ENCODE results near the gene GPC1.
A peak's percentile ranks its signal among the peaks of the same experiment; 100 is the strongest.
"Not testable (repeated sequence)": the region's sequence is repeated elsewhere in the genome, so short reads cannot be mapped to it uniquely, and the experiment has no call there.

The GPC1 gene, protein sequence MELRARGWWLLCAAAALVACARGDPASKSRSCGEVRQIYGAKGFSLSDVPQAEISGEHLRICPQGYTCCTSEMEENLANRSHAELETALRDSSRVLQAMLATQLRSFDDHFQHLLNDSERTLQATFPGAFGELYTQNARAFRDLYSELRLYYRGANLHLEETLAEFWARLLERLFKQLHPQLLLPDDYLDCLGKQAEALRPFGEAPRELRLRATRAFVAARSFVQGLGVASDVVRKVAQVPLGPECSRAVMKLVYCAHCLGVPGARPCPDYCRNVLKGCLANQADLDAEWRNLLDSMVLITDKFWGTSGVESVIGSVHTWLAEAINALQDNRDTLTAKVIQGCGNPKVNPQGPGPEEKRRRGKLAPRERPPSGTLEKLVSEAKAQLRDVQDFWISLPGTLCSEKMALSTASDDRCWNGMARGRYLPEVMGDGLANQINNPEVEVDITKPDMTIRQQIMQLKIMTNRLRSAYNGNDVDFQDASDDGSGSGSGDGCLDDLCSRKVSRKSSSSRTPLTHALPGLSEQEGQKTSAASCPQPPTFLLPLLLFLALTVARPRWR

DNA sequence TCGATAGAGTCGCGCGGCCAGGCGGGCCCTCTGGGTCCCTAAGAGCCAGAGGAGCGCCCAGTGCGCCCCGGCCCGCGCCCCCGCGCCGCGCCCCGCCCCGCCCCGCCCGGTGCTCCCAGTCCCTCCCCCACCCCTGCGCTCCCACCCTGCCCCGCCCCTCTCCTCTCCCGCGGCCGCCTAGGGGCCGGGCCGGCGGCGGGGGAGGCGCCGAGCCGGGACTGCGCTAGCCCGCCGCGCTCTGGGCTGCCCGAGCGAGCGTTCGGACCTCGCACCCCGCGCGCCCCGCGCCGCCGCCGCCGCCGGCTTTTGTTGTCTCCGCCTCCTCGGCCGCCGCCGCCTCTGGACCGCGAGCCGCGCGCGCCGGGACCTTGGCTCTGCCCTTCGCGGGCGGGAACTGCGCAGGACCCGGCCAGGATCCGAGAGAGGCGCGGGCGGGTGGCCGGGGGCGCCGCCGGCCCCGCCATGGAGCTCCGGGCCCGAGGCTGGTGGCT, at the start of gene GPC1:
Gene GPC1 (plus strand): TSS at position 207 of the 491 bp plus-strand sequence. CDS start 256 bp downstream, at position 463.
- FAIRE-seq = no peak

DNA sequence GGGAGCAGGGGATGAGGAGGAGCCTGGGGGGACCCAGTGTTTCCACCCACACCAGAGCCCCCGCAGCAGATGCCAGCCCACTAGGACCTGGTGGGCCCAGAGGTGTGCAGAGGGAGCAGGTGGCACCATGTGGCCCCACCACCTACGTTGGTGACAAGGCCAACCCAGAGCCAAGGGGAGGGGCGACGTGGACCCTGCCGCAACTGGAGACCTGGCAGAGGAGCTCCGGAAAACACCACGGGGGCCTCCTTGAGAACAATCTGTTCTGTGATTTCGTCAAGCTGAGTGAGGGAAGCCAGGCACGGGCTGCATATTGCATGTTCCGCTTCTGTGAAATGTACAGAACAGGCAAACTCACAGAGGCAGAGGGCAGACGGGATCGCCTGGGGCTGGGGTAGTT, 49.1 kb upstream of the GPC1 start:
- FAIRE-seq = no peak
- no peak for DNase-seq (ENCODE audit: insufficient read length, low spot score)

More for the DNA sequence above, at the start of gene GPC1:
- peak; percentile 75 for DNase-seq (ENCODE audit: insufficient read length, low spot score)

DNA sequence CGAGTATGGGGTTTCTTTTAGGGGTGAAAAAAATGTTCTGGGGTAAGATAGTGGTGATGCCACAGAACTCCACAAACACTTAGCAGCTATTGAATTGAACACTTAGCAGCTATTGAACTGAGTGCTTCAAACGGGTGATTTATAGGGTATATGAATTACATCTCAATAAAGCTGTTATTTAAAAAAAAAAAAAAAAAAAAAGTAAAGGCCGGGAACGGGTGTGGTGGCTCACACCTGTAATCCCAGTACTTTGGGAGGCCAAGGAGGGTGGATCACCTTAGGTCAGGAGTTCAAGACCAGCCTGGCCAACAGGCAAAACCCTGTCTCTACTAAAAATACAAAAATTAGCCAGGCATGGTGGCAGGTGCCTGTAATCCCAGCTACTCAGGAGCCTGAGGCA, 48.7 kb upstream of the GPC1 start:
- FAIRE-seq; DNase-seq (ENCODE audit: insufficient read length, low spot score): not testable (repeated sequence)

DNA sequence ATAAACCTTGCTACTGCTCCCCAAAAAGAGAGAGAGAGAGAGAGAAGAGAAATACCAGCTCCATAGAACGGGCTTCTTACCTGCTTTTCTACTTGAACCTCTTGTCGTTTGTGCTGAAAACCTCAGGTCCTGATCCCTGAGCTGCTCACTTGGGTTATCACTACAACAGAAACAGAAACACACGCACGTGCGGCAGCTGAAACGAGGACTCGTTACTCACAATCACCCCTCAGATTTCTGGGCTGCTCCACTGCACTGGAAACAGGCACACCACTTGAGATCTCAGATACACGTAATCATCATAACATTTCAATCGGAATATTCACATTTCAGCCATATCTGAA, 48.2 kb upstream of the GPC1 start:
- FAIRE-seq = no peak
- DNase-seq (ENCODE audit: insufficient read length, low spot score) = no peak

DNA sequence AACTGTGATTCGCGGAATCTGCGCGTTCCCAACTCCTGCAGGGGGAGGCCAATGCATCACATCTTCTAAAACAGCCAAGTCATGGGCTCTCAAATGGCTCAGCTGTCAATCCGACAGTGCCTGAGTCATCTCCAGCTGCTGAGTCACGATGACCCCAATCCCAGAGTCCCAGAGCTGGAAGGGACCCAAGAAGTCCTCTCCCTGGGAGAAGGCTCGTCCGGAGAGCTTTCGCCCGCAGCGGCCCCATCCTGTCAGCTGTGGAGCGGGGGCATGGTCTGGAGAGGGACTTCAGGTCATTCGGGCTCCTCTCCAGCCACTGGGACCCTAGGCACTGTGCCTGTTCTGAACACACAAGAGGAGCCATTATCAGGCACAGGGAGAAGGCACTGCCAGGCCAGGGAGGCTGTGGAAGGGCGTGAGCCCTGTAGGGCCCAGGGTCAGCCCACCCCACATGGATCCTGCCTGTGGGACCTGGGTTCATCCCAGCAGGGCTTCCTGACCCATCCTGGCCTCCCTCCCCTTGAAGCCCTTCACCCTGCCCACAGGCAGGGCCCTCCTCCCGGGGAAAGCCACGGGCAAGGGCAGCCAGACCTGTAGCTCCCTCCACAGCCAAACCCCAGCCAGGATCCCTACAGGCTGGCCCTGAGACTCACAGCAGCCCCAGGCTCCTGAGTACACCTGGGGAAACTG, 47.6 kb upstream of the GPC1 start:
- DNase-seq (ENCODE audit: insufficient read length, low spot score) = peak; percentile 93

DNA sequence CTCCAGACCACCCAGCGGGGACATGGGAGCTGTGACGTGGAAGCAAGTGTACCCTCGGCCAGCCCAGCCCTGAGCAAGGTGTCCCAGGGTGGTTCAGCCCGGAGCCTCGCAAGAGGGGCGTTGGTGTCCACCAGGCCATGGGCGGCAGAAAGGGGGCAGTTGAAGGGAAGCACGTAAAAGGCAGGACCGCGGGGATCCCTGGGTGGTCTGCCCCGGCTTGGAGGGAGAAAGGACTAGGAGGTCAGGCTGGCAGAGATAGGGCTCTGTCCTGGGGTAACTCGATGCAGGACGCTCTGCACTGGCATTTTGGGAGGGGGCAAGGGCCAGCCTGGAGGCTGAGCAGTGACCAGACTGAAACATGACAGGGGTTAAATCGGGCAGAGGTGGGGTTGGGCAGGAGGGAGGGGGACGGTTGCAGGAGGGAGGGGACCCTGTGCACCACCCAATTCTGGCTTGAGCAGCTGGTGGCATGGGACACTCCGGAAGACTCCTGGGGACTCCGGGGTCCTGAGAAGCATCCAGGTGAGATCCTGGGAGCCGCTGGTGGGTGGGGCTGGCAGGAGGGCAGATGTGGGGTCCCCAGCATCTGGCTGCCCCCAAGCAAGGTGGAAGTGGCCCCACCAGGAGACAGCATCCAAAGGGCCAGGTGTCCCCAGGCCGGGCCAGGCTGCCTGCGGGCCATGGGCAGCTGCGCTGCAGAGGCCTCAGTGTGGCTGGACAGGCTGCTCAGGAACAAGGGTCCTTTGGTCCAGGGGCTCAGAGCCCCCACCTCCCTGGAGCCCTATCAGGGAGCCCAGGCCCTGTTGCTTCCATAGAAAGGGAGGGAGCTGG, 46.8 kb upstream of the GPC1 start:
- FAIRE-seq (no peak), DNase-seq (ENCODE audit: insufficient read length, low spot score) (no peak)

More for the DNA sequence above, 47.6 kb upstream of the GPC1 start:
- peak; percentile 85 for FAIRE-seq

DNA sequence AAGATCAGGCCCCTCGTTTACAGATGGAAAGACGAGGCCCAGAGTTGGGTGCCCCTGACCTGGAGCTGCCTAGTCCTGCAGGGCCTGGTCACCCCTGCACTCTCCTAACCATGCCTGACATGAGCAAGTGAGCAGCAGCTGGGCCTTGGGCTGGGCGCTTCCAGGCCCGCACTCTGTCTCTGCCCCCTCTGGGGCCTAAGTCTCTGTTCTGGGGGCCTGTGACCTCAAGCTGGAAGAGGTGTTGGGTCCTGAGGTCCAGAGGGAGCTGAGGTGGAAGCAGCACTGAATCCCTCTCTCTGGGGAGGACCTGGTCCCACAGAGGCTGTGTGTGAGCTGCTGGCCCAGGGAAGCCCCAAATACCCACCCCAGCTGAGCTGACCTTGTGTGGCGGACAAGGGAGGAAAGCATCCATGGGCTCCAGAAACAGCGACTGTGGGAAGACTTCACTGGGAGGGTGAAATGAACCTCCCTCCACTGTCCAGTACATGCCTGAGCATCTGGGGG, 46.1 kb upstream of the GPC1 start:
- DNase-seq (ENCODE audit: insufficient read length, low spot score) (no peak), FAIRE-seq (no peak)

DNA sequence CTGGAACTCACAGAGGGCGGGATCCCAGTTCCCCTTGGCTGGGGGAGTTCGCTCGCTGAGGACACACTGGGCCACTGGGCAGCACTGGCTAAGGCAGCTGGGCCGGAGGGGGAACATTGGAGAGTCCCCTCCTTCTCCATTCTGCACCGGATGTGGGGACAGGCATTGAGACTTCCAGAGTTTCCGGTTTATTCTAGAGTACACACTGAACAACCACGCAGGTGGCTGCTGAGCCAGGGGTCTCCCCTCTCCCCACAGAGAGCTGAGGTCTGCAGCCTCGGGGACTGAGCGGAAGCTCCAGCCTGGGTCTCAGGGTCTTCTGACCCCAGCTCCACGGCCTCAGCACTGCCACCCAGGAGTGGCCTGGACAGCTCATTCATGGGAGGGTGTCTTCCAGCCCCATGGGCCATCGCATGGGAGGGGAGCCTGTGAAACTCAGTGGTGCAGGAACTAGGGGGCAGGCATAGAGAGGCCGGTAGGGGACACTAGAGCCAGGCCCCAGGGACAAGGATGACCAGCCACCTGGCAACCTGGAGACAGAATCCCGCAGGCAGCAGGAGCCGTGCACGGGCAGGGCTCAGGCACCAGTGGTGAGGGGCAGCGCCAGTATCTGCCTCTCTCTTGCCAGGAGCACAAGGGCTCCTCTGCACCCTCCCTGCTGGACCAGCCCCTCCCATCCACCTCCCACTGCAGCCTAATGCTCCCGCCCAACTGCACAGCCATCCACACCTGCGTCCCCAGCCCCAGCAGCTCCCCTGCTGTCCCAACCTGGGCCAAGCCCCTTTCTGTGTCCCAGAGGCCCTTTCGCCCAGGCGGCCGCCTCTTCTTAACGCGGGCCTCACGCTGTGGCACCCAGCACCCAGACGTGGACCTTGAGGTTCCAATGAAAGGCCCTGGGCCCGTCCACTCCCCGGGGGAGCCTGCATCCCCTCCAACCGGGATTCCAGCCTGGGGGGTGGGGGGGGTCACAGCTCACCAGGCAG, 45.1 kb upstream of the GPC1 start:
- no peak for DNase-seq (ENCODE audit: insufficient read length, low spot score)
- no peak for FAIRE-seq

DNA sequence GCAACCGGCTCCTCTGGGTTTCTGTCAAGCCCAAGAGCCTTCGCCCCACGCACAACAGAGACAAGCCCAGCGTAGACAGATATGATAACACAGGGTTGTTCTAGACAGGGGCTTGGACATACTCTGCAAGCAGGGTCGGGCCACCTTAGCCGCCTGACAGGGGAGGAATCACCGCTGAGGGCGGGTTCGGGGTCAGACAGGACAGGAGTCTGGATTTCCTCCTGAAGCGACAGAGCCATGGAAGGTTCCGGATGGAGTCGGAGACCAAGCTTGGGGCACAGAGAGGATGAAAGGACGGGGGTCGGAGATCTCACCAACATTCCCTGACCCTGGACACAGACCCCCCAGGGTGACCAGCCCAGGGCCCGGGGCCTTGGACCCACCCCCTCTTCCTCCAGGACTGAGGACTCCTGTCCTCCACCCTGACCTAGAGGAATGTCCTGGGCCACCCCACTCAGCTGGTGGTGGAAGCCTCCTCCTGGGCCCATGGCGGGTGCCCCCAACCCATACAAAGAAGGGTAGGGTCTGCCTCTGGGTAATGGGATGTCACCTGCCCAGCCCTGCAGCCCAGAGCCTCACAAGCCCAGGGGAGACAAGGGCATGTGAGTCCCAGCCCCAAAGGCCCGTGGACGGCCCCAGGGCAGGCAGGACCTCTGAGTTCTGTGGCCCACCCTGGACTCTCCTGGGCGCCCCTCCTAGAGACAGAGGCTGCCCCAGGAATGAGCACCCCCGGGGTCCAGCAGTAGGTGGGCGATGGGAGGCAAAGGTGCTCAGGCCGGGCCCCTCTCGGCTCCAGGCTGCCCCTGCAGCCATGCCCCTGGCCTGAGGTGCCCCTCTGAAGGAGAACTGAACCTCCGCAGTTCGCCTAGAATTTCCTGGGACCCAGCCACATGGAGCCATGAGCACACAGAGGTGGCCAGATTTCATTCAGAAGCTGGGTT, 44.1 kb upstream of the GPC1 start:
- DNase-seq (ENCODE audit: insufficient read length, low spot score) (no peak), FAIRE-seq (no peak)

DNA sequence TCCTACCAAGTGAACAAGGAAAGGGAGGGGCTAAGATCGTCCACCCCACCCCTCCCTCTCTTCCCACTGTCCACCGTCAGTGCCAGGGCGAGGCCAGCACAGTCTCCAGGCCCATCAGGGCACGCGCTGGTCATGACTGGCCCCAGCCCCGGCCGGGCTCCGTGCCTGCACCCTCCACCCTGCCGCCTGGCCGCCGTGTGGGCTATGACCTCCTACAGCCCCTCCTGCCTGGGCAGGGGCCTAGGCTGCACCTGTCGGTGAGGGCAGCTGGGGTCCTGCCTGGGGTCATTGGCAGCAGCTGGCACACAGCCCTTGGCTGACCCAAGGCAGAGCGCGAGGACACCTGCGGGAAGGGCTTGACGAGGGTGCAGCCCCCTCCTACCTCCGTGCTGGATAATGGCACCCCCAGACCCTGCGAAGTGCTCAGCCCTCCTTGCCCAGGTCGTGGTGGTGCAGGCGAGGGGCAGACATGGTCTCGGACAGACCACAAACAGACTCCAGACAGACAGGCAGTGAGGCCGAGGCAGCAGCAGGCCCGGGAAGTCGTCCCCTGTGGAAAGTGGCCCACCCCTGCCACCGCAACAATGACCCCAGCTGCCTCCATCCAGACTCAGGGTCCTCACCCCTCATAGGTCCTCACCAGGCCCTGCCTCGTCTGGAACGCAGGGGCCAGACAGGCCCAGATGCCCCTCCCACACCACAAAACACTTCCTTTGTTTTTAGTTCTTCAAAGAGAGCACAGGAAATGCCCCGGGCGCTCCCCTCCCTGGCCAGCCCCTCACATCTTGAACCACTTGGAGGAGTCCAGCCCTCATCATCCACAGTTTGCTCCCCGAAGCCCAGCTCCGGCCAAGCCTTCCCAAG, 43.1 kb upstream of the GPC1 start:
- FAIRE-seq (peak; percentile 23), DNase-seq (ENCODE audit: insufficient read length, low spot score) (no peak)

DNA sequence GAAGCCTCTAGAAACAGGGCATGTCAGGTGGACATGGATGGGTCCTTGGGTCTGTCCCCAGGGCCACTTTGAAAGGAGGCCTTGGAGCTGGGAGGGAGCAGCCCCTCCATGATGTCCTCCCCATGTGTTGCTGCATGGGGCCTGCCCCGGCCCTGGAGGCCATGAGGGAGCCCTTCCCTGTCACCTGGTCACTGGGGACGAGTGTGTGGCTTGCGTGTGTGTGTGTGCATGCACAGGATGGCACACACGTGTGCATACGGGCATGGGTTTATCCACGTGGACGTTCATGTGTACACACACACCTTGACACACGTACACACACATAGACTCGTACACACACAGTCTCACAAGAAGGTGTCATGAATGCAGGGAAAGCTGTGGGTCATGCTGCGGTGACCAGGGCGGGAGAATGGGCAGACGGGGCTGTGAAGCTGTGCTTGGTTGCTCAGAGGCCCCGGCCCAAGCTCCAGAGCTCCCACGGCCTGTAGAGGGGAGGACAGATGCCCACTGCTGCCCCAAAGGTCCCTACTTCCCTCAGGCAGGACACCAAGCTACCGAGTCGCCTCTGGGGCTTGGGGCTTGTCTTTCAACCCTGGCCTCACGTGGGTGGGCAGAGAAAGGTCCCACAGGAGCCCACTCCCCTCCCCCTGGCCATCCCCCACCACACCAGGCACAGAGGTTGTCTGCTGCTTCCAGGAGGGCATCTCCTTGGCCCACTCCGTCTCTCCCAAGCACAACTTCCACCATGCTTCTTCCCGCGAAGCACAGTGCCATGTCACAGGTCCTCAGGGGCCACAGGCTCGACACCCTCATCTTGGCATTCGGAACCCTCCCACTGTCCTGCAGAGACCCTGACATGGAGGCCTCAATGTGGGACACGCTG, 42.3 kb upstream of the GPC1 start:
- peak; percentile 89 for FAIRE-seq
- no peak for DNase-seq (ENCODE audit: insufficient read length, low spot score)

DNA sequence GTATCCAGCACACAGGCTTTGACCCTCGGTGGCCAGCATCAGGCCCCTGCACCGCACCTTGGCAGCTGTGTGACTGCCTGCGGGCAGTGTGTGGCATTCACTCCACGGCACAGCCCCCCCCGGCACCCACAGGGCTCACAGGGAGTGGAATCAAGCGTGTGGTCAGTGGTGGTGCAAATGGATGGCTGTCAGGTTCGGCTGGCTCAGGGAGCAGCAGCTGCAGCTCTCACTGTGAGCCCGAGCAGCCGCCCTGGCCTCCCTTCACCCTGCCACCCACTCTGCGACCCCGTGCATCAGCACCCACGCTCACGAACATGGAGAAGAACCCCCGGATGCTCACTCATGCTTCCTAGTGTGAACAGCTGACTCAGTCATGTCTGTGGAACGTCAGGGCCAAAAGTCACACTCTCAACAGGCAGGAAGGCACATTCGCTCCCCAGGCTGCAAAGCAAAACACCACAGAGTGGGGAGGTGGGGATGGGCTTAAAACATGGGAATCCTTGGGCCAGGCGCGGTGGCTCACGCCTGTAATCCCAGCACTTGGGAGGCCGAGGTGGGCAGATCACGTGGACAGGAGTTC, 41.5 kb upstream of the GPC1 start:
- FAIRE-seq (no peak), DNase-seq (ENCODE audit: insufficient read length, low spot score) (no peak)

DNA sequence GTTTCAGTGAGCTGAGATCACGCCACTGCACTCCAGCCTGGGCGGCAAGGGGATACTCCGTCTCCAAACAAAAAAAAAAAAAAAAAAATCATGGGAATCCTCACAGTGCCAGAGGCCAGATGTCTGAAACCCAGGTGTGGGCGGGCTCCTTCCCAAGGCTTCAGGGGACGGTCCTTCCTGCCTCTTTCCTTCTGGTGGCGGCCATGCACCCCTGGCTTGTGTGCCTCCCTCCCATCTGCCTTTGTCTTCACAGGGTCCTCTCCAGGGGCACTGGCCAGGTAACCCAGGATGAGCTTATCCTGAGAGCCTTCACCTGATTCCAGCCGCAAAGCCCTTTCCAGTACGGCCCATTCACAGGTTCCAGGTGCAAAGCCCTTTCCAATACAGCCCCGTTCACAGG, 40.9 kb upstream of the GPC1 start:
- no peak for FAIRE-seq

DNA sequence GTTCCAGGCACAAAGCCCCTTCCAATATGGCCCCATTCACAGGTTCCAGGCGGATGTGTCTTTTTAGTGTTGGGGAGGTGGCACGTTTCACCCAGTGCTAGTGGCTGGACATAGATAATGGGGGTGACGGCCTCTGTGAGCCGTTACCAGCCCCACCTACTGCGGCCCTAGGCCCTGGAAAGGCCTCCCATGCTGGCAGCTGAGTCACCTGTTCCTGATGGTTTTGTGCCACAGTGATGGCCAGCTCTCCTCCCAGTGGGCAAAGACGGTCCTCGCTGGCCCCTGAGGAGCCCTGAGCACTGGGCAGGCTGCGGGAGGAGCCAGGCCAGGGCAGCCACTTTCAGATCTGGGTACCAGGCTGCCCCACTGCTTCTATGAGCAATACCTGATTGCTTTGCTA, 40.0 kb upstream of the GPC1 start:
- FAIRE-seq (no peak), DNase-seq (ENCODE audit: insufficient read length, low spot score) (no peak)

More for the DNA sequence above, 40.9 kb upstream of the GPC1 start:
- DNase-seq (ENCODE audit: insufficient read length, low spot score) = no peak

DNA sequence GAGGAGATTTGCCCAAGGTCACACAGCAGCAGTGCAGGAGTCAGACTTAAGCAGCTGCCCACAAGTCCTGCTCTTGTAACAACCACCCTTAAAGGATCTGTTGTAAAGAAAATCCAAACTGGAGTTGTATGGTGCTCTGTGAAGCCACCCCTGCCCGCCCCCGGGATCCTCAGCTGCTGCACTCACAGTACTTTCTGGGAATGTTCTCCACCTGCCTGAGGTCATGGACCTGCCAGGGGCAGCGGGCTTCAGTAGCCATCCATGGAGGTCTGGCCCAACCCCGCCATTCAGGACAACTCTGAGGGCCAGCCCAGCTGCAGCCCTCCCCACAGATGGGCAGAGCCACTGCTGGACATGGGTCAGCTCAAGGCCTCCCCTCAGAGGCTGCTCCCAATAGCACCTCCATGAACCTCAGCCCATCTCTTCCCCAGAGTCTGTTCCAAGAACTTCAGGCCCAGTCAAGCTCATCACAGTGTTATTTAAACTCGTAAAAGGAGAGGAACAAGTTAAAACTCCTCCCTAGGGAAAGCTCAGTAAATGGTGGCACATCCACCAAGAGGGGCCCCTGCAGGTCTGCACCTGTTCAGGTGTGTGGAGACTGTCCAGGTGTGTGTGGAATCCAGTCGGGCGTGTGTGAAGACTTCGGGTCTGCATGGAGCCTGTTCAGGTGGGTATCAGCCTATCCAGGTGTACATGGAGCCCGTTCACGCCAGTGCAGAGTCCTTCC, 39.4 kb upstream of the GPC1 start:
- DNase-seq (ENCODE audit: insufficient read length, low spot score) (no peak), FAIRE-seq (no peak)
